Neural progenitor cell (in vitro differentiated cells): ENCODE data around the gene SCAF8.

Experiments
- EZH2 ChIP-seq: fragments of 200-600 bp; sonication (generic); IDR thresholded peaks from 2 replicates; pipeline ENCODE4 v1.6.1; 2017; ENCODE audit warnings: antibody characterized with exemption, mild to moderate bottlenecking, moderate library complexity
- EZH2phosphoT487 ChIP-seq: fragments of 200-600 bp; sonication (generic); IDR thresholded peaks from 2 replicates; pipeline ENCODE4 v1.6.1; 2017; ENCODE audit warnings: antibody characterized with exemption
- TF ChIP-seq, protein P1 (sequence below): fragments of 200-600 bp; sonication (generic); IDR thresholded peaks from 2 replicates; pipeline ENCODE4 v1.5.1; 2017; ENCODE audit warnings: antibody characterized with exemption, mild to moderate bottlenecking

DNA sequence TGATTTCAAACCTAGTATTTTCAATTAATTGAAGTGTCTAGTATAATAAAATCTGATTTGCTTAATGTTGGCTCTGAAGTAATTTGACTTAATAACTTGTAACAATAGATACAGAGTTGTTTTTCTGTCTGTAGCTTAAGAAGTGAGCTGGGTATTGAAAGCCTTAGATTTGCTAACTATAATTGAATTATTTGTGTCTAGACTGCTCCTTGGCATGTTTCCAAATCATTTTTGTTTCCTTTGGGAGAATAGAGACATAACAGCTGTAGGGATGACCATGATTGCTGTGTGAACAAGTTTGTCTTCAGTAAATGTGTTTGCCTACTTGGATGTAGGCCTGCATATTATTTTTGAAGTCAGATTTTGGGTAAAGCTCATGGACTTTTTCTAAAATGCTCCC is 115.4 kb downstream of the SCAF8 start:
- TF ChIP-seq EZH2 (no peak), EZH2phosphoT487 (no peak)
- TF ChIP-seq, protein P1, sequence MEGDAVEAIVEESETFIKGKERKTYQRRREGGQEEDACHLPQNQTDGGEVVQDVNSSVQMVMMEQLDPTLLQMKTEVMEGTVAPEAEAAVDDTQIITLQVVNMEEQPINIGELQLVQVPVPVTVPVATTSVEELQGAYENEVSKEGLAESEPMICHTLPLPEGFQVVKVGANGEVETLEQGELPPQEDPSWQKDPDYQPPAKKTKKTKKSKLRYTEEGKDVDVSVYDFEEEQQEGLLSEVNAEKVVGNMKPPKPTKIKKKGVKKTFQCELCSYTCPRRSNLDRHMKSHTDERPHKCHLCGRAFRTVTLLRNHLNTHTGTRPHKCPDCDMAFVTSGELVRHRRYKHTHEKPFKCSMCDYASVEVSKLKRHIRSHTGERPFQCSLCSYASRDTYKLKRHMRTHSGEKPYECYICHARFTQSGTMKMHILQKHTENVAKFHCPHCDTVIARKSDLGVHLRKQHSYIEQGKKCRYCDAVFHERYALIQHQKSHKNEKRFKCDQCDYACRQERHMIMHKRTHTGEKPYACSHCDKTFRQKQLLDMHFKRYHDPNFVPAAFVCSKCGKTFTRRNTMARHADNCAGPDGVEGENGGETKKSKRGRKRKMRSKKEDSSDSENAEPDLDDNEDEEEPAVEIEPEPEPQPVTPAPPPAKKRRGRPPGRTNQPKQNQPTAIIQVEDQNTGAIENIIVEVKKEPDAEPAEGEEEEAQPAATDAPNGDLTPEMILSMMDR, result no peak
